ENCODE measurements around the gene RPA3.

DNA sequence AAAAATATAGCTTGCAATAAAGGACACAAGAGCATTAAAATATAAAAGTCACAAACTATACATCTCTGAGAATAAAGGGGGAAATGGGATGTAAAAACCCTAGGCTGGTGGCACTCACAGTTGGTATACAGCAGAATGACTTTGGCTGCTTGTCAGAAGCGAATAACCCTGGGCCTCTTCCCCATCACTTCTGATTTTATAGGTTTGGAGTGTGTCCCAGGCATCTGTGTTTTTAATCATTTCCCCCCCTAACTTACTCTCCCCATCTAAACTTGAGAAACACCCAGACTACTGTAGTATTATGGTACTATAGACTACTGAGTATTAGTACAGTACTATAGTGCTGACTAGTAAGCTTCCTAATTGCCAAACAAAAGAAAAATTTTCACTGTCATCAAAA lies 1.8 kb upstream of the RPA3 start:
- no peak for TF ChIP-seq CTCF (IDR thresholded peaks at IDR 0.05; ENCODE audit: low read depth, low read length)
- TF ChIP-seq POLR2A (IDR thresholded peaks at IDR 0.05; ENCODE audit: extremely low read depth, insufficient read length): no peak
- TF ChIP-seq, protein P1, sequence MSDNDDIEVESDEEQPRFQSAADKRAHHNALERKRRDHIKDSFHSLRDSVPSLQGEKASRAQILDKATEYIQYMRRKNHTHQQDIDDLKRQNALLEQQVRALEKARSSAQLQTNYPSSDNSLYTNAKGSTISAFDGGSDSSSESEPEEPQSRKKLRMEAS (IDR thresholded peaks at IDR 0.05; ENCODE audit: low read depth, low read length): no peak
